ENCODE results near the gene LIN37. TPM values are rescaled to one million over a fixed set of nuclear protein-coding genes. Genes with fewer than 3 reads are reported as not detected.

Gene LIN37
- total and polyA plus RNA-seq, 4 donors = 2.6 to 7.0 (median 6.1) TPM

DNA sequence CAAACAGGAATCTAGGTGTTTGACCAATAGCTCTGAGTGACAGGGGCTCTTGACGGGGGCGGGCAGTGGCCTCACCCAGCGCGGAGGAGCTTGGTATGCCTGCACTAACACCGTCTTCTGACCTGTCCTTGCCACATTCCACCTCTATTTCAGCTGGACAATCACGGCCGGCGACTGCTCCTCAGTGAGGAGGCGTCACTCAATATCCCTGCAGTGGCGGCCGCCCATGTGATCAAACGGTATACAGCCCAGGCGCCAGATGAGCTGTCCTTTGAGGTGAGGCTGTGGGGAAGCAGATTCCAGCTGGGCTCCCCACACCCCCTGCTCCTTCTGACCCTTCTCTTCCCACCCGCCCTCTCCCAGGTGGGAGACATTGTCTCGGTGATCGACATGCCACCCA lies 31.7 kb downstream of the LIN37 start:
- Histone ChIP-seq H3K27me3 (ENCODE audit: control insufficient read depth in 4 of 4, insufficient read depth in 4 of 4, low read length in 3 of 4) (no peaks in the 10 kb centered on the region), H3K9me3 (ENCODE audit: control insufficient read depth in 4 of 4, low read length in 3 of 4) (no peaks in the 10 kb centered on the region), H3K9ac (ENCODE audit: low read depth in 1 of 2, low read length in 2 of 2) (no peak overlapping the region), H3K27ac (ENCODE audit: low read depth in 1 of 2, low read length in 2 of 2) (no peak overlapping the region), H3K4me3 (ENCODE audit: low read depth in 1 of 3, low read length in 3 of 3) (no peak overlapping the region), H3K36me3 (ENCODE audit: control insufficient read depth in 4 of 4, insufficient read depth in 3 of 4, low read depth in 1 of 4, low read length in 3 of 4) (peaks cover 0 to 1% (median 0%) of the 10 kb centered on the region in 4 donors), H3K4me1 (ENCODE audit: control insufficient read depth in 4 of 4, insufficient read depth in 4 of 4, low read length in 3 of 4) (peaks cover 0 to 3% (median 2%) of the 10 kb centered on the region in 4 donors)
- 97% methylated on average over 16 of the region's 16 CpGs for WGBS
- TF ChIP-seq ZBTB33 (IDR thresholded peaks at IDR 0.05) = no peak
- TF ChIP-seq GABPA (IDR thresholded peaks at IDR 0.05 in 1 of 2, conservative IDR thresholded peaks at IDR 0.05 in 1 of 2) = no peak
- no peak for TF ChIP-seq TAF1 (conservative IDR thresholded peaks at IDR 0.05)
- TF ChIP-seq RAD21 (IDR thresholded peaks at IDR 0.05) = no peak
- no peak for TF ChIP-seq RXRA (IDR thresholded peaks at IDR 0.05)
- TF ChIP-seq CTCF (IDR thresholded peaks at IDR 0.05; ENCODE audit: low read depth, low read length, missing input control) = no peak
- no peak for TF ChIP-seq SP1 (IDR thresholded peaks at IDR 0.05)
- no peak for TF ChIP-seq NR2F2 (IDR thresholded peaks at IDR 0.05)
- no peak for TF ChIP-seq ATF3 (IDR thresholded peaks at IDR 0.05)
- TF ChIP-seq, protein P1, sequence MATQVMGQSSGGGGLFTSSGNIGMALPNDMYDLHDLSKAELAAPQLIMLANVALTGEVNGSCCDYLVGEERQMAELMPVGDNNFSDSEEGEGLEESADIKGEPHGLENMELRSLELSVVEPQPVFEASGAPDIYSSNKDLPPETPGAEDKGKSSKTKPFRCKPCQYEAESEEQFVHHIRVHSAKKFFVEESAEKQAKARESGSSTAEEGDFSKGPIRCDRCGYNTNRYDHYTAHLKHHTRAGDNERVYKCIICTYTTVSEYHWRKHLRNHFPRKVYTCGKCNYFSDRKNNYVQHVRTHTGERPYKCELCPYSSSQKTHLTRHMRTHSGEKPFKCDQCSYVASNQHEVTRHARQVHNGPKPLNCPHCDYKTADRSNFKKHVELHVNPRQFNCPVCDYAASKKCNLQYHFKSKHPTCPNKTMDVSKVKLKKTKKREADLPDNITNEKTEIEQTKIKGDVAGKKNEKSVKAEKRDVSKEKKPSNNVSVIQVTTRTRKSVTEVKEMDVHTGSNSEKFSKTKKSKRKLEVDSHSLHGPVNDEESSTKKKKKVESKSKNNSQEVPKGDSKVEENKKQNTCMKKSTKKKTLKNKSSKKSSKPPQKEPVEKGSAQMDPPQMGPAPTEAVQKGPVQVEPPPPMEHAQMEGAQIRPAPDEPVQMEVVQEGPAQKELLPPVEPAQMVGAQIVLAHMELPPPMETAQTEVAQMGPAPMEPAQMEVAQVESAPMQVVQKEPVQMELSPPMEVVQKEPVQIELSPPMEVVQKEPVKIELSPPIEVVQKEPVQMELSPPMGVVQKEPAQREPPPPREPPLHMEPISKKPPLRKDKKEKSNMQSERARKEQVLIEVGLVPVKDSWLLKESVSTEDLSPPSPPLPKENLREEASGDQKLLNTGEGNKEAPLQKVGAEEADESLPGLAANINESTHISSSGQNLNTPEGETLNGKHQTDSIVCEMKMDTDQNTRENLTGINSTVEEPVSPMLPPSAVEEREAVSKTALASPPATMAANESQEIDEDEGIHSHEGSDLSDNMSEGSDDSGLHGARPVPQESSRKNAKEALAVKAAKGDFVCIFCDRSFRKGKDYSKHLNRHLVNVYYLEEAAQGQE (IDR thresholded peaks at IDR 0.05) = no peak
- no peak for TF ChIP-seq EGR1 (IDR thresholded peaks at IDR 0.05; ENCODE audit: low read depth in 2 of 2)
- no peak for TF ChIP-seq HNF4G (IDR thresholded peaks at IDR 0.05)
- TF ChIP-seq FOXA1 (IDR thresholded peaks at IDR 0.05) = no peak
- no peak for TF ChIP-seq HNF4A (conservative IDR thresholded peaks at IDR 0.05)
- no peak for TF ChIP-seq JUND (IDR thresholded peaks at IDR 0.05)
- TF ChIP-seq MAX (IDR thresholded peaks at IDR 0.05) = no peak
- TF ChIP-seq YY1 (IDR thresholded peaks at IDR 0.05) = no peak
- DNase-seq (ENCODE audit: low spot score) = no peak

Data from liver (tissue), 9 donors.